Hepatocyte (in vitro differentiated cells): Measurements from ENCODE around the gene TBX21.

Experiments
- CTCF ChIP-seq: fragments of 200-600 bp; sonication (generic); IDR thresholded peaks from 2 replicates; pipeline ENCODE4 v1.5.1; 2016; ENCODE audit warnings: antibody characterized with exemption, mild to moderate bottlenecking; ENCODE audit not compliant: poor library complexity
- EZH2 ChIP-seq: fragments of 200-600 bp; sonication (generic); IDR thresholded peaks from 2 replicates; pipeline ENCODE4 v1.6.1; 2016; ENCODE audit warnings: antibody characterized with exemption, mild to moderate bottlenecking, borderline replicate concordance

DNA sequence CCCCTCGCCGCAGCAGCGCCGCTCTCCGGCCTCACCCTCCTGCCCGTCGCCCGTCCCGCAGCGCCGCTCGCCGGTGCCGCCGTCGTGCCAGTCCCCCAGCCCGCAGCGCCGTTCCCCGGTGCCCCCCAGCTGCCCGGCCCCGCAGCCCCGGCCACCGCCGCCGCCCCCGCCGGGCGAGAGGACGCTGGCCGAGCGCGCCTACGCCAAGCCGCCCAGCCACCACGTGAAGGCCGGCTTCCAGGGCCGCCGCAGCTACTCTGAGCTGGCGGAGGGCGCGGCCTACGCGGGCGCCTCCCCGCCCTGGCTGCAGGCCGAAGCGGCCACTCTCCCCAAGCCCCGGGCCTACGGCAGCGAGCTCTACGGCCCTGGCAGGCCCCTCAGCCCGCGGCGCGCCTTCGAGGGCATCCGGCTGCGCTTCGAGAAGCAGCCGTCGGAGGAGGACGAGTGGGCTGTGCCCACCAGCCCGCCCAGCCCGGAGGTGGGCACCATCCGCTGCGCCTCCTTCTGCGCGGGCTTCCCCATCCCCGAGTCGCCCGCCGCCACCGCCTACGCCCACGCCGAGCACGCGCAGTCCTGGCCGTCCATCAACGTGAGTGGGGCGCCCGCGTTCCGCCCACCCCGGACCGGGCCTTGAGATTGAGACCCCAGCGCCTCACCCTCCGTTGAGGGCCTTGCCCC, 24.0 kb upstream of the TBX21 start:
- TF ChIP-seq CTCF (no peak), EZH2 (no peak)
